Ascending aorta (tissue), 2 donors: ENCODE measurements around the gene ZMIZ1. TPM values are rescaled to one million over a fixed set of nuclear protein-coding genes. Genes with fewer than 3 reads are reported as not detected.

Experiments used
- DNase-seq, 2 donors: peaks; one replicate each; pipeline ENCODE4 v3.0.0-alpha.2; 2019; ENCODE audit warnings: low spot score in 2 of 2
- H3K27ac ChIP-seq, 2 donors: fragments of 200-600 bp; sonication (generic); one replicate each; pipeline ENCODE4 v1.5.1; 2016 to 2017; ENCODE audit warnings: mild to moderate bottlenecking in 1 of 2
- H3K27me3 ChIP-seq: fragments of 200-600 bp; sonication (generic); one replicate; pipeline ENCODE4 v1.5.1; 2017
- H3K36me3 ChIP-seq, 2 donors: fragments of 200-600 bp; sonication (generic); one replicate each; pipeline ENCODE4 v1.5.1; 2016
- H3K4me1 ChIP-seq, 2 donors: fragments of 200-600 bp; sonication (generic); one replicate each; pipeline ENCODE4 v1.5.1; 2016 to 2017; ENCODE audit warnings: mild to moderate bottlenecking in 1 of 2
- H3K4me3 ChIP-seq, 2 donors: fragments of 200-600 bp; sonication (generic); one replicate each; pipeline ENCODE4 v1.5.1; 2016 to 2017; ENCODE audit warnings: mild to moderate bottlenecking in 1 of 2
- H3K9me3 ChIP-seq, 2 donors: fragments of 200-600 bp; sonication (generic); one replicate each; pipeline ENCODE4 v1.5.1; 2016
- intact Hi-C: fragments of 100-400 bp; cut with DNase I; formaldehyde crosslinking; loops from one replicate; pipeline ENCODE4 v1.15.1; 2023
- total RNA-seq: library from RNA; depleted of rRNA; stranded (reverse); fragments of >200 nt; gene quantifications from one replicate; pipeline ENCODE4 v1.1.0, GENCODE V29; 2016
- TF ChIP-seq, protein P1 (sequence below), 3 experiments: fragments of 200-600 bp in 2 of 3; fragments of 450-650 bp in 1 of 3; sonication (generic) in 2 of 3; IDR thresholded peaks; one replicate each; pipeline ENCODE4 v1.5.1; 2016 to 2019; ENCODE audit warnings: antibody characterized with exemption in 3 of 3, mild to moderate bottlenecking in 1 of 3, moderate library complexity in 1 of 3

ZMIZ1 gene
- total RNA-seq, 1 donor from 2014 or later, result 96.2 TPM

GRCh38 chr10:79358811-79359210, 290.0 kb downstream of the ZMIZ1 start:
- no peaks in the 10 kb centered on the region for H3K9me3 ChIP-seq
- intact Hi-C loops, result no loop called here
- H3K27me3 ChIP-seq, result no peaks in the 10 kb centered on the region
- no peaks in the 10 kb centered on the region for H3K4me1 ChIP-seq
- DNase-seq, result no peak
- H3K4me3 ChIP-seq, result no peak overlapping the region
- H3K27ac ChIP-seq, result no peak overlapping the region
- peaks cover 0 to 9% of the 10 kb centered on the region in 2 donors for H3K36me3 ChIP-seq
- TF ChIP-seq, protein P1, sequence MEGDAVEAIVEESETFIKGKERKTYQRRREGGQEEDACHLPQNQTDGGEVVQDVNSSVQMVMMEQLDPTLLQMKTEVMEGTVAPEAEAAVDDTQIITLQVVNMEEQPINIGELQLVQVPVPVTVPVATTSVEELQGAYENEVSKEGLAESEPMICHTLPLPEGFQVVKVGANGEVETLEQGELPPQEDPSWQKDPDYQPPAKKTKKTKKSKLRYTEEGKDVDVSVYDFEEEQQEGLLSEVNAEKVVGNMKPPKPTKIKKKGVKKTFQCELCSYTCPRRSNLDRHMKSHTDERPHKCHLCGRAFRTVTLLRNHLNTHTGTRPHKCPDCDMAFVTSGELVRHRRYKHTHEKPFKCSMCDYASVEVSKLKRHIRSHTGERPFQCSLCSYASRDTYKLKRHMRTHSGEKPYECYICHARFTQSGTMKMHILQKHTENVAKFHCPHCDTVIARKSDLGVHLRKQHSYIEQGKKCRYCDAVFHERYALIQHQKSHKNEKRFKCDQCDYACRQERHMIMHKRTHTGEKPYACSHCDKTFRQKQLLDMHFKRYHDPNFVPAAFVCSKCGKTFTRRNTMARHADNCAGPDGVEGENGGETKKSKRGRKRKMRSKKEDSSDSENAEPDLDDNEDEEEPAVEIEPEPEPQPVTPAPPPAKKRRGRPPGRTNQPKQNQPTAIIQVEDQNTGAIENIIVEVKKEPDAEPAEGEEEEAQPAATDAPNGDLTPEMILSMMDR (IDR thresholded peaks at IDR 0.05), result no peak

- Histone ChIP-seq H3K36me3 (no peaks in the 10 kb centered on the region), H3K27me3 (no peaks in the 10 kb centered on the region), H3K9me3 (no peaks in the 10 kb centered on the region), H3K27ac (no peak overlapping the region), H3K4me3 (no peak overlapping the region), H3K4me1 (no peaks in the 10 kb centered on the region)
- intact Hi-C loops, result no loop called here
- TF ChIP-seq, protein P1 (IDR thresholded peaks at IDR 0.05), result no peak
- DNase-seq, result no peak
These were observed 291.2 kb downstream of the ZMIZ1 start for GRCh38 chr10:79359816-79360498.

GRCh38 chr10:79360499-79361342, 292.0 kb downstream of the ZMIZ1 start:
- H3K27me3 ChIP-seq, result no peaks in the 10 kb centered on the region
- intact Hi-C loops, result no loop called here
- TF ChIP-seq, protein P1 (IDR thresholded peaks at IDR 0.05), result no peak
- no peaks in the 10 kb centered on the region for H3K9me3 ChIP-seq
- H3K36me3 ChIP-seq, result no peaks in the 10 kb centered on the region
- no peak for DNase-seq
- no peak overlapping the region for H3K4me3 ChIP-seq
- no peaks in the 10 kb centered on the region for H3K4me1 ChIP-seq
- H3K27ac ChIP-seq, result no peak overlapping the region

GRCh38 chr10:79361726-79362397, 293.1 kb downstream of the ZMIZ1 start:
- no peak for DNase-seq
- TF ChIP-seq, protein P1 (IDR thresholded peaks at IDR 0.05), result no peak
- intact Hi-C loops, result no loop called here

More at GRCh38 chr10:79361726-79362397, 293.1 kb downstream of the ZMIZ1 start:
- Histone ChIP-seq H3K36me3 (no peaks in the 10 kb centered on the region), H3K27me3 (no peaks in the 10 kb centered on the region), H3K9me3 (no peaks in the 10 kb centered on the region), H3K4me1 (no peaks in the 10 kb centered on the region), H3K27ac (no peak overlapping the region), H3K4me3 (no peak overlapping the region)
